HEK293 (cell line): ENCODE results near the gene ZNF513.

Experiments used
- CTCF ChIA-PET: fragments of 350-600 bp; formaldehyde crosslinking; extraction: SDS; loops from one replicate; lab custom pipeline; 2021; ENCODE audit warnings: antibody characterized with exemption; lab: Yijun Ruan, JAX
- POLR2A ChIA-PET: fragments of 300-600 bp; formaldehyde crosslinking; extraction: SDS; loops from one replicate; lab custom pipeline; 2020; ENCODE audit warnings: antibody characterized with exemption, inconsistent platforms; lab: Yijun Ruan, JAX
- H3K27ac ChIP-seq: fragments of 200-500 bp; sonication (Bioruptor generic); 2 replicates; pipeline ENCODE4 v1.5.1; 2014; ENCODE audit warnings: low read depth, low read length, control low read depth, inconsistent platforms; ENCODE audit errors: extremely low read depth
- H3K36me3 ChIP-seq, 2 experiments: fragments of 200-500 bp in 1 of 2; sonication (Bioruptor generic) in 1 of 2; 1 replicate in 1 of 2; 2 replicates in 1 of 2; pipeline ENCODE4 v1.5.1; 2014 to 2017; ENCODE audit warnings: inconsistent platforms in 2 of 2, low read length in 2 of 2; ENCODE audit not compliant: control insufficient read depth in 2 of 2, insufficient read depth in 1 of 2
- H3K4me1 ChIP-seq: fragments of 200-500 bp; sonication (Bioruptor generic); 2 replicates; pipeline ENCODE4 v1.5.1; 2014; ENCODE audit warnings: mild to moderate bottlenecking, low read length, inconsistent platforms; ENCODE audit not compliant: control insufficient read depth, insufficient read depth
- H3K4me3 ChIP-seq: 2 replicates; pipeline ENCODE4 v1.5.1; 2011; ENCODE audit warnings: low read depth, mild to moderate bottlenecking, control low read depth, low read length, moderate library complexity
- H3K9me3 ChIP-seq: fragments of 200-500 bp; sonication (Bioruptor generic); 2 replicates; pipeline ENCODE4 v1.5.1; 2014; ENCODE audit warnings: low read depth, low read length, inconsistent platforms; ENCODE audit not compliant: control insufficient read depth, insufficient read depth
- HOXD13 ChIP-seq: sonication (generic); formaldehyde crosslinking; IDR thresholded peaks from 2 replicates; pipeline ENCODE4 v1.8.0; 2022; ENCODE audit warnings: missing genetic modification reagents, borderline replicate concordance
- OVOL3 ChIP-seq: fragments of 450-650 bp; formaldehyde crosslinking; IDR thresholded peaks from 2 replicates; pipeline ENCODE4 v1.5.1; 2016; ENCODE audit warnings: missing biosample characterization, missing genetic modification characterization
- REPIN1 ChIP-seq: fragments of 450-650 bp; formaldehyde crosslinking; IDR thresholded peaks from 2 replicates; pipeline ENCODE4 v1.5.1; 2017; ENCODE audit warnings: missing biosample characterization, missing genetic modification characterization, low read depth
- SALL2 ChIP-seq: fragments of 450-650 bp; formaldehyde crosslinking; IDR thresholded peaks from 2 replicates; pipeline ENCODE4 v1.5.0; 2017; ENCODE audit warnings: missing biosample characterization, mild to moderate bottlenecking, missing genetic modification characterization, borderline replicate concordance
- SCRT1 ChIP-seq: fragments of 450-650 bp; formaldehyde crosslinking; IDR thresholded peaks from 2 replicates; pipeline ENCODE4 v1.5.1; 2016; ENCODE audit warnings: missing biosample characterization, missing genetic modification characterization, borderline replicate concordance
- SP2 ChIP-seq: fragments of 450-650 bp; formaldehyde crosslinking; IDR thresholded peaks from 2 replicates; pipeline ENCODE4 v1.5.1; 2016; ENCODE audit warnings: missing biosample characterization, missing genetic modification characterization
- YY1 ChIP-seq: fragments of 450-650 bp; formaldehyde crosslinking; IDR thresholded peaks from 2 replicates; pipeline ENCODE4 v1.5.1; 2018; ENCODE audit warnings: missing biosample characterization, missing genetic modification characterization
- YY2 ChIP-seq: fragments of 450-650 bp; formaldehyde crosslinking; IDR thresholded peaks from 2 replicates; pipeline ENCODE4 v1.5.1; 2016; ENCODE audit warnings: missing biosample characterization, missing genetic modification characterization
- ZBTB7A ChIP-seq: fragments of 450-650 bp; formaldehyde crosslinking; IDR thresholded peaks from 2 replicates; pipeline ENCODE4 v1.5.1; 2016; ENCODE audit warnings: low read depth, missing biosample characterization, missing genetic modification characterization
- ZFP37 ChIP-seq: fragments of 450-650 bp; formaldehyde crosslinking; IDR thresholded peaks from 2 replicates; pipeline ENCODE4 v1.5.1; 2016; ENCODE audit warnings: missing biosample characterization, missing genetic modification characterization
- ZNF155 ChIP-seq: fragments of 450-650 bp; formaldehyde crosslinking; IDR thresholded peaks from 2 replicates; pipeline ENCODE4 v1.5.1; 2016; ENCODE audit warnings: missing biosample characterization, missing genetic modification characterization
- ZNF174 ChIP-seq: fragments of 450-650 bp; formaldehyde crosslinking; IDR thresholded peaks from 2 replicates; pipeline ENCODE4 v1.5.0; 2017; ENCODE audit warnings: missing biosample characterization, mild to moderate bottlenecking, missing genetic modification characterization
- ZNF202 ChIP-seq: fragments of 450-650 bp; formaldehyde crosslinking; IDR thresholded peaks from 2 replicates; pipeline ENCODE4 v1.5.1; 2016; ENCODE audit warnings: missing biosample characterization, missing genetic modification characterization, borderline replicate concordance
- ZNF223 ChIP-seq: fragments of 450-650 bp; formaldehyde crosslinking; IDR thresholded peaks from 2 replicates; pipeline ENCODE4 v1.5.1; 2016; ENCODE audit warnings: missing biosample characterization, missing genetic modification characterization
- ZNF239 ChIP-seq: fragments of 450-650 bp; formaldehyde crosslinking; IDR thresholded peaks from 2 replicates; pipeline ENCODE4 v1.5.1; 2016; ENCODE audit warnings: missing biosample characterization, missing genetic modification characterization
- ZNF350 ChIP-seq: fragments of 450-650 bp; formaldehyde crosslinking; IDR thresholded peaks from 2 replicates; pipeline ENCODE4 v1.5.0; 2017; ENCODE audit warnings: missing biosample characterization, mild to moderate bottlenecking, missing genetic modification characterization
- ZNF501 ChIP-seq: fragments of 450-650 bp; formaldehyde crosslinking; IDR thresholded peaks from 2 replicates; pipeline ENCODE4 v1.5.1; 2016; ENCODE audit warnings: missing biosample characterization, missing genetic modification characterization
- ZNF510 ChIP-seq: fragments of 450-650 bp; formaldehyde crosslinking; IDR thresholded peaks from 2 replicates; pipeline ENCODE4 v1.5.1; 2018; ENCODE audit warnings: mild to moderate bottlenecking, missing genetic modification characterization, missing biosample characterization; ENCODE audit not compliant: insufficient replicate concordance
- ZNF529 ChIP-seq: fragments of 450-650 bp; formaldehyde crosslinking; IDR thresholded peaks from 2 replicates; pipeline ENCODE4 v1.5.1; 2017; ENCODE audit warnings: missing genetic modification characterization, missing biosample characterization; ENCODE audit not compliant: insufficient replicate concordance
- ZNF600 ChIP-seq: fragments of 450-650 bp; formaldehyde crosslinking; IDR thresholded peaks from 2 replicates; pipeline ENCODE4 v1.5.1; 2016; ENCODE audit warnings: missing biosample characterization, missing genetic modification characterization
- ZNF654 ChIP-seq: fragments of 450-650 bp; formaldehyde crosslinking; IDR thresholded peaks from 2 replicates; pipeline ENCODE4 v1.5.1; 2016; ENCODE audit warnings: low read depth, missing biosample characterization, missing genetic modification characterization
- ZNF670 ChIP-seq: fragments of 450-650 bp; formaldehyde crosslinking; IDR thresholded peaks from 2 replicates; pipeline ENCODE4 v1.5.1; 2016; ENCODE audit warnings: missing biosample characterization, missing genetic modification characterization, low read depth
- ZNF677 ChIP-seq: fragments of 450-650 bp; IDR thresholded peaks from 2 replicates; pipeline ENCODE4 v1.5.0; 2018; ENCODE audit warnings: missing biosample characterization, mild to moderate bottlenecking, missing genetic modification characterization, moderate library complexity
- ZNF837 ChIP-seq: fragments of 450-650 bp; formaldehyde crosslinking; IDR thresholded peaks from 2 replicates; pipeline ENCODE4 v1.5.1; 2016; ENCODE audit warnings: missing biosample characterization, missing genetic modification characterization
- TF ChIP-seq, protein P1 (sequence below): fragments of 450-650 bp; formaldehyde crosslinking; IDR thresholded peaks from 2 replicates; pipeline ENCODE4 v1.5.1; 2016; ENCODE audit warnings: missing biosample characterization, missing genetic modification characterization
- TF ChIP-seq, protein P2 (sequence below): fragments of 450-650 bp; formaldehyde crosslinking; IDR thresholded peaks from 2 replicates; pipeline ENCODE4 v1.5.1; 2016; ENCODE audit warnings: missing biosample characterization, missing genetic modification characterization, low read depth
- TF ChIP-seq, protein P3 (sequence below): fragments of 450-650 bp; formaldehyde crosslinking; IDR thresholded peaks from 2 replicates; pipeline ENCODE4 v1.5.0; 2017; ENCODE audit warnings: missing biosample characterization, missing genetic modification characterization, borderline replicate concordance
- TF ChIP-seq, protein P4 (sequence below): fragments of 450-650 bp; formaldehyde crosslinking; IDR thresholded peaks from 2 replicates; pipeline ENCODE4 v1.5.1; 2017; ENCODE audit warnings: missing biosample characterization, missing genetic modification characterization
- TF ChIP-seq, protein P5 (sequence below): fragments of 450-650 bp; formaldehyde crosslinking; IDR thresholded peaks from 2 replicates; pipeline ENCODE4 v1.5.1; 2016; ENCODE audit warnings: missing biosample characterization, missing genetic modification characterization

ZNF513 gene

DNA sequence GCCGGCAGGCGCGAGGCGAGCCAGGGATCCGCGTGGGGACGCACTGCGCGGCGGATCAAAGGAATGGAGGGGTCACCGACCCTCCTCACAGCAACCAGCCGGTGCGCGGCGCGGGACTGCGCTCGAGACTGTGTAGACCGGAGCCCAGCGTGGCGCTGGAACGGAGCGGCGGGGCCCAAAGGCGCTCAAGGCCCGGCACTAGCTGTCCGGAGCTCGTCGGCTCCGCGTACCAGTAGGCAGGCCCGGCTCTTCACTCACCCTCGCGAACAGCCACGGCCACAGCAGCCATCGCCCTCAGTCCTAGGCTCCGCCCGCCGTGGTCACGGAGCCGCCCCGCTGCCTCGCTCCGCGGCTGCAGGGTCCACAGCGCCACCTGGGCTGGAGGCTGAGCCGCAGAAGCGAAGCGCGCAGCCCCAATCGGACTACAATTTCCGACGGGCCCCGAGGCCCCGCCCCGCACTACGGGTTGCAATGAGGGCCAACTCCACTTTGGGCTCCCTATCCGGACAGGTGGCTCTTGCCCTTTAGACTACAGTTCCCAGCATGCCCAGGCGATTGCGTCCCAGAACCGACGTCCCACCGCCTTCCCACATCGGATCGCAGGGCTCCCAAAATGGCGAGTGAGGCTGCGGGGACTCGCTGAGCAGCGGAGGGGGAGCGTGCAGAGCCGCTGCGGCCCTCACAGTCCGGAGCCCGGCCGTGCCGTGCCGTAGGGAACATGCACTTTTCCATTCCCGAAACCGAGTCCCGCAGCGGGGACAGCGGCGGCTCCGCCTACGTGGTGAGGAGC is 10.3 kb downstream of the ZNF513 start, which contains the start of the genes EIF2B4 and SNX17:
Gene EIF2B4, minus strand, starts transcription at position 313 of the 790 bp plus-strand sequence. Its CDS starts 24 bp downstream, at position 289.
Gene SNX17, plus strand, starts transcription at position 591 of the 790 bp plus-strand sequence. Its CDS starts 128 bp downstream, at position 719.
- Histone ChIP-seq H3K4me1 (no peaks in the 10 kb centered on the region), H3K27ac (peak within 1 kb of the TSS; percentile 79), H3K4me3 (peak within 1 kb of the TSS; percentile 85), H3K36me3 (peaks cover 36 to 69% of the 10 kb centered on the region in 2 experiments), H3K9me3 (no peaks in the 10 kb centered on the region)
- CTCF ChIA-PET, result interaction anchor here (0.6 to 1.8 kb wide), 14 partner anchors 8 to 313 kb away, joined by 3 to 7 read pairs (median 4); partner anchors contain the start of genes MPV17, ZNF512 and ZNF513
- POLR2A ChIA-PET, result interaction anchor here (0.6 to 1.9 kb wide), 12 partner anchors 10 to 283 kb away, joined by 3 to 22 read pairs (median 4); partner anchors contain the start of genes CCDC121, GPN1, GTF3C2 and MPV17
- peak; percentile 42; the same call in 1 of the 2 replicates for TF ChIP-seq OVOL3
- peak; percentile 87 for TF ChIP-seq YY2
- TF ChIP-seq, protein P1, sequence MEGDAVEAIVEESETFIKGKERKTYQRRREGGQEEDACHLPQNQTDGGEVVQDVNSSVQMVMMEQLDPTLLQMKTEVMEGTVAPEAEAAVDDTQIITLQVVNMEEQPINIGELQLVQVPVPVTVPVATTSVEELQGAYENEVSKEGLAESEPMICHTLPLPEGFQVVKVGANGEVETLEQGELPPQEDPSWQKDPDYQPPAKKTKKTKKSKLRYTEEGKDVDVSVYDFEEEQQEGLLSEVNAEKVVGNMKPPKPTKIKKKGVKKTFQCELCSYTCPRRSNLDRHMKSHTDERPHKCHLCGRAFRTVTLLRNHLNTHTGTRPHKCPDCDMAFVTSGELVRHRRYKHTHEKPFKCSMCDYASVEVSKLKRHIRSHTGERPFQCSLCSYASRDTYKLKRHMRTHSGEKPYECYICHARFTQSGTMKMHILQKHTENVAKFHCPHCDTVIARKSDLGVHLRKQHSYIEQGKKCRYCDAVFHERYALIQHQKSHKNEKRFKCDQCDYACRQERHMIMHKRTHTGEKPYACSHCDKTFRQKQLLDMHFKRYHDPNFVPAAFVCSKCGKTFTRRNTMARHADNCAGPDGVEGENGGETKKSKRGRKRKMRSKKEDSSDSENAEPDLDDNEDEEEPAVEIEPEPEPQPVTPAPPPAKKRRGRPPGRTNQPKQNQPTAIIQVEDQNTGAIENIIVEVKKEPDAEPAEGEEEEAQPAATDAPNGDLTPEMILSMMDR (tag by site-specific recombination), result peak; percentile 99
- TF ChIP-seq ZNF654, result no peak
- TF ChIP-seq ZNF677 (tag by site-specific recombination), result no peak
- TF ChIP-seq ZNF510 (tag by site-specific recombination), result no peak
- no peak for TF ChIP-seq ZNF837
- TF ChIP-seq ZFP37 (tag by site-specific recombination), result peak; percentile 86
- TF ChIP-seq, protein P2, sequence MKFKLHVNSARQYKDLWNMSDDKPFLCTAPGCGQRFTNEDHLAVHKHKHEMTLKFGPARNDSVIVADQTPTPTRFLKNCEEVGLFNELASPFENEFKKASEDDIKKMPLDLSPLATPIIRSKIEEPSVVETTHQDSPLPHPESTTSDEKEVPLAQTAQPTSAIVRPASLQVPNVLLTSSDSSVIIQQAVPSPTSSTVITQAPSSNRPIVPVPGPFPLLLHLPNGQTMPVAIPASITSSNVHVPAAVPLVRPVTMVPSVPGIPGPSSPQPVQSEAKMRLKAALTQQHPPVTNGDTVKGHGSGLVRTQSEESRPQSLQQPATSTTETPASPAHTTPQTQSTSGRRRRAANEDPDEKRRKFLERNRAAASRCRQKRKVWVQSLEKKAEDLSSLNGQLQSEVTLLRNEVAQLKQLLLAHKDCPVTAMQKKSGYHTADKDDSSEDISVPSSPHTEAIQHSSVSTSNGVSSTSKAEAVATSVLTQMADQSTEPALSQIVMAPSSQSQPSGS (tag by site-specific recombination), result no peak
- no peak for TF ChIP-seq ZNF202 (tag by site-specific recombination)
- peak; percentile 77 for TF ChIP-seq SP2 (tag by site-specific recombination)
- peak; percentile 88 for TF ChIP-seq SCRT1 (tag by site-specific recombination)
- TF ChIP-seq ZNF174 (tag by site-specific recombination), result no peak
- TF ChIP-seq ZNF350 (tag by site-specific recombination), result no peak
- TF ChIP-seq ZNF670 (tag by site-specific recombination), result no peak
- no peak for TF ChIP-seq ZNF155 (tag by site-specific recombination)
- peak; percentile 89 for TF ChIP-seq YY1
- no peak for TF ChIP-seq ZNF239
- TF ChIP-seq SALL2 (tag by site-specific recombination), result no peak
- peak; percentile 94 for TF ChIP-seq ZNF501 (tag by site-specific recombination)
- TF ChIP-seq, protein P3, sequence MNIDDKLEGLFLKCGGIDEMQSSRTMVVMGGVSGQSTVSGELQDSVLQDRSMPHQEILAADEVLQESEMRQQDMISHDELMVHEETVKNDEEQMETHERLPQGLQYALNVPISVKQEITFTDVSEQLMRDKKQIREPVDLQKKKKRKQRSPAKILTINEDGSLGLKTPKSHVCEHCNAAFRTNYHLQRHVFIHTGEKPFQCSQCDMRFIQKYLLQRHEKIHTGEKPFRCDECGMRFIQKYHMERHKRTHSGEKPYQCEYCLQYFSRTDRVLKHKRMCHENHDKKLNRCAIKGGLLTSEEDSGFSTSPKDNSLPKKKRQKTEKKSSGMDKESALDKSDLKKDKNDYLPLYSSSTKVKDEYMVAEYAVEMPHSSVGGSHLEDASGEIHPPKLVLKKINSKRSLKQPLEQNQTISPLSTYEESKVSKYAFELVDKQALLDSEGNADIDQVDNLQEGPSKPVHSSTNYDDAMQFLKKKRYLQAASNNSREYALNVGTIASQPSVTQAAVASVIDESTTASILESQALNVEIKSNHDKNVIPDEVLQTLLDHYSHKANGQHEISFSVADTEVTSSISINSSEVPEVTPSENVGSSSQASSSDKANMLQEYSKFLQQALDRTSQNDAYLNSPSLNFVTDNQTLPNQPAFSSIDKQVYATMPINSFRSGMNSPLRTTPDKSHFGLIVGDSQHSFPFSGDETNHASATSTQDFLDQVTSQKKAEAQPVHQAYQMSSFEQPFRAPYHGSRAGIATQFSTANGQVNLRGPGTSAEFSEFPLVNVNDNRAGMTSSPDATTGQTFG (tag by site-specific recombination), result no peak
- no peak for TF ChIP-seq ZNF223 (tag by site-specific recombination)
- TF ChIP-seq, protein P4, sequence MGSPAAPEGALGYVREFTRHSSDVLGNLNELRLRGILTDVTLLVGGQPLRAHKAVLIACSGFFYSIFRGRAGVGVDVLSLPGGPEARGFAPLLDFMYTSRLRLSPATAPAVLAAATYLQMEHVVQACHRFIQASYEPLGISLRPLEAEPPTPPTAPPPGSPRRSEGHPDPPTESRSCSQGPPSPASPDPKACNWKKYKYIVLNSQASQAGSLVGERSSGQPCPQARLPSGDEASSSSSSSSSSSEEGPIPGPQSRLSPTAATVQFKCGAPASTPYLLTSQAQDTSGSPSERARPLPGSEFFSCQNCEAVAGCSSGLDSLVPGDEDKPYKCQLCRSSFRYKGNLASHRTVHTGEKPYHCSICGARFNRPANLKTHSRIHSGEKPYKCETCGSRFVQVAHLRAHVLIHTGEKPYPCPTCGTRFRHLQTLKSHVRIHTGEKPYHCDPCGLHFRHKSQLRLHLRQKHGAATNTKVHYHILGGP, result no peak
- peak; percentile 60; the same call in 1 of the 2 replicates for TF ChIP-seq ZNF600 (tag by site-specific recombination)
- TF ChIP-seq, protein P5, sequence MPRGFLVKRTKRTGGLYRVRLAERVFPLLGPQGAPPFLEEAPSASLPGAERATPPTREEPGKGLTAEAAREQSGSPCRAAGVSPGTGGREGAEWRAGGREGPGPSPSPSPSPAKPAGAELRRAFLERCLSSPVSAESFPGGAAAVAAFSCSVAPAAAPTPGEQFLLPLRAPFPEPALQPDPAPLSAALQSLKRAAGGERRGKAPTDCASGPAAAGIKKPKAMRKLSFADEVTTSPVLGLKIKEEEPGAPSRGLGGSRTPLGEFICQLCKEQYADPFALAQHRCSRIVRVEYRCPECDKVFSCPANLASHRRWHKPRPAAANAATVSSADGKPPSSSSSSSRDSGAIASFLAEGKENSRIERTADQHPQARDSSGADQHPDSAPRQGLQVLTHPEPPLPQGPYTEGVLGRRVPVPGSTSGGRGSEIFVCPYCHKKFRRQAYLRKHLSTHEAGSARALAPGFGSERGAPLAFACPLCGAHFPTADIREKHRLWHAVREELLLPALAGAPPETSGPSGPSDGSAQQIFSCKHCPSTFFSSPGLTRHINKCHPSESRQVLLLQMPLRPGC (tag by site-specific recombination), result no peak
- TF ChIP-seq REPIN1, result no peak; the same call in 1 of the 2 replicates
- TF ChIP-seq ZBTB7A, result peak; percentile 54; the same call in 1 of the 2 replicates
- TF ChIP-seq HOXD13 (CRISPR knock-in tag), result no peak
- no peak for TF ChIP-seq ZNF529
